Nephron progenitor cell (in vitro differentiated cells): ENCODE data around the gene CCL20.

ENCODE experiments used
- DNase-seq: peaks from one replicate; pipeline ENCODE4 v3.0.0; 2021
- H3K27ac Mint-ChIP-seq: 2 replicates; pipeline ENCODE4 v1.8.0; 2021; ENCODE audit warnings: mild to moderate bottlenecking, moderate library complexity, mixed read lengths
- H3K27me3 Mint-ChIP-seq: 2 replicates; pipeline ENCODE4 v1.8.0; 2021; ENCODE audit warnings: mild to moderate bottlenecking, low read depth, mixed read lengths; ENCODE audit not compliant: poor library complexity
- H3K36me3 Mint-ChIP-seq: 2 replicates; pipeline ENCODE4 v1.8.0; 2021; ENCODE audit warnings: low read depth, mixed read lengths
- H3K4me1 Mint-ChIP-seq: 2 replicates; pipeline ENCODE4 v1.8.0; 2021; ENCODE audit warnings: mixed read lengths
- H3K4me3 Mint-ChIP-seq: 2 replicates; pipeline ENCODE4 v1.8.0; 2021; ENCODE audit warnings: mild to moderate bottlenecking, moderate library complexity, mixed read lengths
- H3K9me3 Mint-ChIP-seq: 2 replicates; pipeline ENCODE4 v1.8.0; 2021; ENCODE audit warnings: mild to moderate bottlenecking, moderate library complexity, mixed read lengths
- TF ChIP-seq, protein P1 (sequence below): fragments of 200-600 bp; sonication (generic); IDR thresholded peaks from 2 replicates; pipeline ENCODE4 v1.5.0; 2021; ENCODE audit warnings: antibody characterized with exemption

The CCL20 gene

DNA sequence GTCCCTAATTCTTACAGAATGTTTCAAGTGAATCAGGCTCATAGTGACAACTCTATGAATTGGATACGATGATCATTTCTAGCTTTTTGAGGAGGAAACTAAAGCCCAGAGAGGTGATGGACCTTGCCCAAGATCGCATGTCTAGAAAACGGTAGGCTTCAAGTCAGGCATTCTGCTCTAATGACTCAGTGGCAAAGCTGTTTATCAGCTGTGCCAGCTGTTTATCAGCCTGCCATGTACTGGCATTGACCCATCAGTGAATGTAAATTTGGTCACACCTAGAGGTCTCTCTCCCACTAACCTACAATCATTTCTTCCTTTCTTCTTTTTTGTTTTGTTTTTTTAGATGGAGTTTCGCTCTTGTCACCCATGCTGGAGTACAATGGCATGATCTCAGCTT lies 51.6 kb downstream of the CCL20 start:
- Mint-ChIP-seq H3K4me1 (peaks cover 5% of the 10 kb centered on the region), H3K9me3 (no peaks in the 10 kb centered on the region), H3K27ac (no peak overlapping the region), H3K27me3 (peaks cover 12% of the 10 kb centered on the region), H3K4me3 (no peak overlapping the region), H3K36me3 (no peaks in the 10 kb centered on the region)
- TF ChIP-seq, protein P1, sequence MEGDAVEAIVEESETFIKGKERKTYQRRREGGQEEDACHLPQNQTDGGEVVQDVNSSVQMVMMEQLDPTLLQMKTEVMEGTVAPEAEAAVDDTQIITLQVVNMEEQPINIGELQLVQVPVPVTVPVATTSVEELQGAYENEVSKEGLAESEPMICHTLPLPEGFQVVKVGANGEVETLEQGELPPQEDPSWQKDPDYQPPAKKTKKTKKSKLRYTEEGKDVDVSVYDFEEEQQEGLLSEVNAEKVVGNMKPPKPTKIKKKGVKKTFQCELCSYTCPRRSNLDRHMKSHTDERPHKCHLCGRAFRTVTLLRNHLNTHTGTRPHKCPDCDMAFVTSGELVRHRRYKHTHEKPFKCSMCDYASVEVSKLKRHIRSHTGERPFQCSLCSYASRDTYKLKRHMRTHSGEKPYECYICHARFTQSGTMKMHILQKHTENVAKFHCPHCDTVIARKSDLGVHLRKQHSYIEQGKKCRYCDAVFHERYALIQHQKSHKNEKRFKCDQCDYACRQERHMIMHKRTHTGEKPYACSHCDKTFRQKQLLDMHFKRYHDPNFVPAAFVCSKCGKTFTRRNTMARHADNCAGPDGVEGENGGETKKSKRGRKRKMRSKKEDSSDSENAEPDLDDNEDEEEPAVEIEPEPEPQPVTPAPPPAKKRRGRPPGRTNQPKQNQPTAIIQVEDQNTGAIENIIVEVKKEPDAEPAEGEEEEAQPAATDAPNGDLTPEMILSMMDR = no peak
- DNase-seq = no peak
